K562 (cell line): ENCODE measurements around the gene PCNX2. TPM values are rescaled to one million over a fixed set of nuclear protein-coding genes. Genes with fewer than 3 reads are reported as not detected.

Experiments
- ATAC-seq: fragments of 200-7000 bp; cut with Tn5 transposase; 3 replicates; pipeline ENCODE4 v1.9.1; 2020; ENCODE audit warnings: moderate library complexity
- BruUV-seq: library from RNA; stranded (reverse); fragments of 400-500 nt; replicated peaks from 2 replicates; lab custom pipeline; 2021; lab: Mats Ljungman, UMichigan
- CTCF ChIA-PET: fragments of 300-600 bp; formaldehyde crosslinking; extraction: SDS; loops from one replicate; lab custom pipeline; 2021; ENCODE audit warnings: low intra/inter-chr PET ratio; lab: Yijun Ruan, JAX
- POLR2A ChIA-PET: fragments of 300-600, 350-650 bp; sonication (Branson Sonifier 250); formaldehyde crosslinking; extraction: SDS; loops from one replicate; lab custom pipeline; 2021; ENCODE audit warnings: antibody characterized with exemption, inconsistent platforms; lab: Yijun Ruan, JAX
- DNase-seq, 4 experiments: peaks; one replicate each; pipeline versions ENCODE4 v3.0.0 to v3.0.0-alpha.2; 2011 to 2018; ENCODE audit warnings: low spot score in 3 of 4, mixed read lengths in 3 of 4; ENCODE audit errors: extremely low read depth in 1 of 4
- FAIRE-seq: peaks from 2 replicates; lab custom pipeline; 2011; peaks lifted over from hg19 to GRCh38; lab: Jason Lieb, UNC
- H2AFZ ChIP-seq: 2 replicates; pipeline ENCODE4 v1.6.0; 2011; ENCODE audit warnings: low read depth, low read length, control low read depth, inconsistent platforms
- H3K27ac ChIP-seq: fragments of 200-600 bp; 3 replicates; pipeline ENCODE4 v1.8.0; 2011; ENCODE audit warnings: low read depth, mild to moderate bottlenecking, control low read depth, inconsistent platforms, low read length, moderate library complexity, mixed read lengths; ENCODE audit errors: extremely low read depth
- H3K27me3 ChIP-seq, 2 experiments: fragments of 300-600 bp in 1 of 2; 2 replicates in 1 of 2; 3 replicates in 1 of 2; pipeline versions ENCODE4 v1.6.0 to v1.8.0; 2011; ENCODE audit warnings: inconsistent platforms in 2 of 2, low read length in 2 of 2, mild to moderate bottlenecking in 1 of 2, mixed read lengths in 1 of 2, moderate library complexity in 1 of 2; ENCODE audit not compliant: control insufficient read depth in 2 of 2, insufficient read depth in 2 of 2
- H3K36me3 ChIP-seq: fragments of 300-600 bp; 3 replicates; pipeline ENCODE4 v1.8.0; 2011; ENCODE audit warnings: mild to moderate bottlenecking, low read length, inconsistent platforms; ENCODE audit not compliant: control insufficient read depth, insufficient read depth
- H3K4me1 ChIP-seq, 2 experiments: fragments of 200-600 bp in 1 of 2; replicated peaks in 1 of 2; 2 replicates in 1 of 2; 3 replicates in 1 of 2; pipeline versions ENCODE4 v1.5.1 to v1.8.0; 2011; ENCODE audit warnings: inconsistent platforms in 2 of 2, low read length in 2 of 2, mild to moderate bottlenecking in 1 of 2, mixed read lengths in 1 of 2, moderate library complexity in 1 of 2; ENCODE audit not compliant: control insufficient read depth in 2 of 2, insufficient read depth in 2 of 2
- H3K4me2 ChIP-seq: 2 replicates; pipeline ENCODE4 v1.6.1; 2011; ENCODE audit warnings: low read length, control low read depth, inconsistent platforms, mixed read lengths; ENCODE audit not compliant: insufficient read depth
- H3K4me3 ChIP-seq: fragments of 200-600 bp; sonication (generic), shearing (Covaris generic); 2 replicates; pipeline ENCODE4 v1.5.1; 2016; ENCODE audit warnings: control low read depth, inconsistent platforms
- H3K79me2 ChIP-seq: fragments of 200-600 bp; 3 replicates; pipeline ENCODE4 v1.8.0; 2011; ENCODE audit warnings: low read length, inconsistent platforms; ENCODE audit not compliant: control insufficient read depth, insufficient read depth
- H3K9ac ChIP-seq, 2 experiments: 2 replicates each; pipeline versions ENCODE4 v1.6.0 to v1.6.1; 2011; ENCODE audit warnings: low read depth in 2 of 2, low read length in 2 of 2, control low read depth in 1 of 2, inconsistent platforms in 1 of 2, mild to moderate bottlenecking in 1 of 2, mixed read lengths in 1 of 2; ENCODE audit not compliant: insufficient read depth in 1 of 2
- H3K9me1 ChIP-seq: one replicate; pipeline ENCODE4 v1.6.0; 2011; ENCODE audit warnings: inconsistent platforms, mild to moderate bottlenecking, low read length, moderate library complexity; ENCODE audit not compliant: control insufficient read depth, insufficient read depth
- H3K9me3 ChIP-seq: replicated peaks from 2 replicates; pipeline ENCODE4 v1.5.1; 2011; ENCODE audit warnings: low read depth, low read length, inconsistent platforms; ENCODE audit not compliant: control insufficient read depth, insufficient read depth
- H4K20me1 ChIP-seq: replicated peaks from 2 replicates; pipeline ENCODE4 v1.6.1; 2011; ENCODE audit warnings: low read length, inconsistent platforms, mixed read lengths; ENCODE audit not compliant: control insufficient read depth, insufficient read depth
- ARID2 ChIP-seq: fragments of 450-650 bp; IDR thresholded peaks from 2 replicates; pipeline ENCODE4 v1.6.1; 2017; ENCODE audit warnings: antibody characterized with exemption, mild to moderate bottlenecking
- ETV6 ChIP-seq, 3 experiments: fragments of 150-350 bp in 1 of 3; sonication (generic) in 1 of 3; formaldehyde crosslinking in 1 of 3; IDR thresholded peaks; 2 replicates each; pipeline versions ENCODE4 v1.6.1 to v1.8.0; 2014 to 2022; ENCODE audit warnings: borderline replicate concordance in 2 of 3, low read depth in 2 of 3, antibody characterized with exemption in 1 of 3, low read length in 1 of 3, mild to moderate bottlenecking in 1 of 3, missing genetic modification reagents in 1 of 3
- RBBP5 ChIP-seq: fragments of 200-600 bp; sonication (generic); IDR thresholded peaks from 2 replicates; pipeline ENCODE4 v1.6.1; 2012; ENCODE audit warnings: borderline replicate concordance, mild to moderate bottlenecking, low read length, control low read depth, inconsistent platforms; ENCODE audit not compliant: insufficient read depth, poor library complexity, severe bottlenecking
- SPI1 ChIP-seq: IDR thresholded peaks from 2 replicates; pipeline ENCODE4 v1.6.1; 2011; ENCODE audit warnings: low read depth, low read length, control low read depth, borderline replicate concordance
- ZZZ3 ChIP-seq: fragments of 450-650 bp; IDR thresholded peaks from 2 replicates; pipeline ENCODE4 v1.6.1; 2016; ENCODE audit warnings: antibody characterized with exemption, mild to moderate bottlenecking, moderate library complexity
- WGBS: fragments of 100-300 bp; shearing (Covaris generic); methylation state at CpG from one replicate; pipeline ENCODE4 v1.1.6; 2016; ENCODE audit warnings: low coverage, mixed read lengths; ENCODE audit not compliant: insufficient coverage; ENCODE audit errors: missing lambda C conversion rate; 5-methylcytosine and 5-hydroxymethylcytosine counted together
- in situ Hi-C: fragments of 300-500 bp; cut with MboI; formaldehyde crosslinking; loops from 4 replicates; pipeline ENCODE4 v1.15.0; 2018; ENCODE audit warnings: inconsistent platforms, mixed read lengths
- intact Hi-C: fragments of 100-400 bp; cut with micrococcal nuclease; formaldehyde crosslinking; loops from 2 replicates; pipeline ENCODE4 v1.14.2; 2022
- polyA plus RNA-seq, 8 experiments: library from polyadenylated mRNA; depleted of rRNA in 4 of 8; stranded (reverse) in 5 of 8; unstranded in 3 of 8; fragments of >200 nt; fragmentation: Nextera tagmentation in 2 of 8; fragmentation: Illumina TruSeq in 1 of 8; extraction: Ambion mirVana in 2 of 8; extraction: Trizol in 1 of 8; gene quantifications; 2 replicates each; pipeline versions ENCODE4 v1.2.1 to v1.2.3, GENCODE V29; 2011 to 2014; ENCODE audit warnings: inconsistent platforms in 1 of 8, missing spikeins in 1 of 8
- total RNA-seq, 7 experiments: library from RNA; depleted of rRNA in 6 of 7; stranded (reverse); fragments of >200 nt in 6 of 7; fragmentation: Illumina TruSeq in 2 of 7; extraction: Trizol in 2 of 7; gene quantifications; 2 replicates each; pipeline versions ENCODE4 v1.2.1 to v1.2.3, GENCODE V29; 2011 to 2021; ENCODE audit warnings: low replicate concordance in 1 of 7

The PCNX2 gene
- total and polyA plus RNA-seq, 9 of the 15 experiments (the other 6 are each of a cell fraction or from before 2014, with no cell fraction given): 0.07 to 0.33 TPM; not detected in 7

- H4K20me1 ChIP-seq: no peaks in the 10 kb centered on the region
- H3K4me1 ChIP-seq: no peaks in the 10 kb centered on the region
- no peak overlapping the region for H3K9ac ChIP-seq
- no peak for FAIRE-seq
- in situ Hi-C loops: no loop called here
- H3K36me3 ChIP-seq: no peaks in the 10 kb centered on the region
- H3K9me1 ChIP-seq: no peaks in the 10 kb centered on the region
- BruUV-seq: no TSS peak
- H3K27ac ChIP-seq: no peak overlapping the region
- H3K9me3 ChIP-seq: no peaks in the 10 kb centered on the region
- no peaks in the 10 kb centered on the region for H3K79me2 ChIP-seq
- intact Hi-C loops: no loop called here
- H2AFZ ChIP-seq: no peak overlapping the region
- 0% methylated on average over 3 of the region's 3 CpGs for WGBS
- H3K27me3 ChIP-seq: peaks cover 12 to 37% of the 10 kb centered on the region in 2 experiments; a peak in 4 of 5 replicates
- TF ChIP-seq SPI1 (peak; percentile 68; the same call in 1 of the 2 replicates), ARID2 (no peak), ZZZ3 (no peak), ETV6 (IDR thresholded peaks at IDR 0.05; ENCODE audit: borderline replicate concordance in 1 of 2, low read depth in 2 of 2, low read length in 1 of 2) (no peak), ETV6 (CRISPR knock-in tag; IDR thresholded peaks at IDR 0.05; ENCODE audit: borderline replicate concordance) (no peak)
- TF ChIP-seq, all 486 proteins: peak for 1
- Histone ChIP-seq H3K4me3 (no peak overlapping the region), H3K4me2 (no peak overlapping the region)
- DNase-seq (no peak), ATAC-seq (no peak)
- POLR2A ChIA-PET: no interaction called here
- CTCF ChIA-PET: no interaction called here
Measured at GRCh38 chr1:233019083-233019482, 276.4 kb downstream of the PCNX2 start.

- Histone ChIP-seq H3K9ac (no peak overlapping the region), H3K4me2 (no peak overlapping the region), H3K79me2 (no peaks in the 10 kb centered on the region), H4K20me1 (no peaks in the 10 kb centered on the region), H2AFZ (no peak overlapping the region), H3K9me3 (no peaks in the 10 kb centered on the region), H3K27ac (no peak overlapping the region), H3K9me1 (no peaks in the 10 kb centered on the region), H3K4me1 (no peaks in the 10 kb centered on the region)
- POLR2A ChIA-PET: no interaction called here
- DNase-seq (no peak), FAIRE-seq (no peak), ATAC-seq (no peak)
- no TSS peak for BruUV-seq
- CTCF ChIA-PET: no interaction called here
- in situ Hi-C loops (no loop called here), intact Hi-C loops (no loop called here)
- 2% methylated on average over 6 of the region's 6 CpGs for WGBS
- TF ChIP-seq RBBP5: no peak
- TF ChIP-seq, all 486 proteins: peak for 0
- no peak overlapping the region for H3K4me3 ChIP-seq
- peaks cover 12 to 26% of the 10 kb centered on the region in 2 experiments; a peak in 4 of 5 replicates for H3K27me3 ChIP-seq
- no peaks in the 10 kb centered on the region for H3K36me3 ChIP-seq
Measured at GRCh38 chr1:233016798-233017197, 278.7 kb downstream of the PCNX2 start.
